ENCODE measurements around the gene PALLD. TPM values are rescaled to one million over a fixed set of nuclear protein-coding genes. Genes with fewer than 3 reads are reported as not detected.

Gene PALLD
- total RNA-seq, 1 donor from 2014 or later = 93.5 TPM

GRCh38 chr4:168498251-168498650, 1.4 kb downstream of the PALLD start:
- peaks cover under 1% of the 10 kb centered on the region for H3K36me3 Mint-ChIP-seq
- no peak for DNase-seq (ENCODE audit: extremely low spot score, unreplicated experiment)
- TF ChIP-seq CTCF (conservative IDR thresholded peaks at IDR 0.05) = no peak
- H3K4me3 Mint-ChIP-seq = peak overlapping the region; percentile 8
- peaks cover 22% of the 10 kb centered on the region for H3K4me1 Mint-ChIP-seq (ENCODE audit: unreplicated experiment)
- H3K27ac Mint-ChIP-seq = no peak overlapping the region
- peaks cover under 1% of the 10 kb centered on the region for H3K9me3 Mint-ChIP-seq
- H3K27me3 Mint-ChIP-seq = no peaks in the 10 kb centered on the region

- Mint-ChIP-seq H3K27ac (no peak overlapping the region), H3K9me3 (no peaks in the 10 kb centered on the region), H3K4me1 (ENCODE audit: unreplicated experiment) (peaks cover 22% of the 10 kb centered on the region), H3K36me3 (no peaks in the 10 kb centered on the region), H3K4me3 (no peak overlapping the region), H3K27me3 (no peaks in the 10 kb centered on the region)
- TF ChIP-seq CTCF (conservative IDR thresholded peaks at IDR 0.05) = no peak
- no peak for DNase-seq (ENCODE audit: extremely low spot score, unreplicated experiment)
These were observed 2.4 kb downstream of the PALLD start for GRCh38 chr4:168499241-168499640.

GRCh38 chr4:168501407-168501806, 4.6 kb downstream of the PALLD start:
- TF ChIP-seq CTCF (conservative IDR thresholded peaks at IDR 0.05) = no peak
- H3K27ac Mint-ChIP-seq = no peak overlapping the region
- DNase-seq (ENCODE audit: extremely low spot score, unreplicated experiment) = no peak
- H3K9me3 Mint-ChIP-seq = no peaks in the 10 kb centered on the region
- H3K36me3 Mint-ChIP-seq = no peaks in the 10 kb centered on the region
- no peak overlapping the region for H3K4me3 Mint-ChIP-seq
- no peaks in the 10 kb centered on the region for H3K27me3 Mint-ChIP-seq
- H3K4me1 Mint-ChIP-seq (ENCODE audit: unreplicated experiment) = peaks cover 22% of the 10 kb centered on the region

- no peaks in the 10 kb centered on the region for H3K9me3 Mint-ChIP-seq
- H3K4me1 Mint-ChIP-seq (ENCODE audit: unreplicated experiment) = peaks cover 14% of the 10 kb centered on the region
- H3K4me3 Mint-ChIP-seq = no peak overlapping the region
- no peaks in the 10 kb centered on the region for H3K36me3 Mint-ChIP-seq
- TF ChIP-seq CTCF (conservative IDR thresholded peaks at IDR 0.05) = no peak
- no peak overlapping the region for H3K27ac Mint-ChIP-seq
- DNase-seq (ENCODE audit: extremely low spot score, unreplicated experiment) = no peak
- H3K27me3 Mint-ChIP-seq = no peaks in the 10 kb centered on the region
These were observed 6.0 kb downstream of the PALLD start for GRCh38 chr4:168502861-168503260.

GRCh38 chr4:168503652-168504362, 7.0 kb downstream of the PALLD start:
- peaks cover 6% of the 10 kb centered on the region for H3K4me1 Mint-ChIP-seq (ENCODE audit: unreplicated experiment)
- no peaks in the 10 kb centered on the region for H3K9me3 Mint-ChIP-seq
- H3K36me3 Mint-ChIP-seq = no peaks in the 10 kb centered on the region
- H3K4me3 Mint-ChIP-seq = no peak overlapping the region
- no peak for DNase-seq (ENCODE audit: extremely low spot score, unreplicated experiment)
- H3K27ac Mint-ChIP-seq = no peak overlapping the region
- no peaks in the 10 kb centered on the region for H3K27me3 Mint-ChIP-seq
- no peak for TF ChIP-seq CTCF (conservative IDR thresholded peaks at IDR 0.05)

Data from type B pancreatic cell (in vitro differentiated cells).